GM18502 (cell line): ENCODE results near the gene BRF1.
A peak's percentile ranks its signal among the peaks of the same experiment; 100 is the strongest.

Experiments
- ATAC-seq: cut with Tn5 transposase; IDR thresholded peaks from one replicate; pipeline ENCODE4 v1.9.1; 2021; ENCODE audit warnings: mild to moderate bottlenecking; ENCODE audit not compliant: unreplicated experiment, poor library complexity

The BRF1 gene

GRCh38 chr14:105272623-105273022 is 28.2 kb downstream of the BRF1 start:
- ATAC-seq, result no peak

- ATAC-seq, result no peak
Measured at GRCh38 chr14:105271224-105271890, 29.4 kb downstream of the BRF1 start.

- ATAC-seq, result no peak
Measured at GRCh38 chr14:105269405-105269804, 31.4 kb downstream of the BRF1 start.

- ATAC-seq, result no peak
Measured at GRCh38 chr14:105268736-105269354, 32.0 kb downstream of the BRF1 start.

GRCh38 chr14:105267820-105268548 is 32.8 kb downstream of the BRF1 start:
- no peak for ATAC-seq

GRCh38 chr14:105261781-105262180 is 39.0 kb downstream of the BRF1 start:
- no peak for ATAC-seq

- no peak for ATAC-seq
Measured at GRCh38 chr14:105260959-105261358, 39.8 kb downstream of the BRF1 start.

- ATAC-seq, result no peak
Measured at GRCh38 chr14:105258846-105259245, 42.0 kb downstream of the BRF1 start.

- ATAC-seq, result no peak
Measured at GRCh38 chr14:105257464-105257863, 43.3 kb downstream of the BRF1 start.

- no peak for ATAC-seq
Measured at GRCh38 chr14:105256292-105256960, 44.4 kb downstream of the BRF1 start.

- ATAC-seq, result no peak
Measured at GRCh38 chr14:105255021-105255507, 45.7 kb downstream of the BRF1 start.

GRCh38 chr14:105253329-105253682 is 47.5 kb downstream of the BRF1 start:
- no peak for ATAC-seq

- no peak for ATAC-seq
Measured at GRCh38 chr14:105252552-105253328, 48.1 kb downstream of the BRF1 start.

- no peak for ATAC-seq
Measured at GRCh38 chr14:105251920-105252319, 48.9 kb downstream of the BRF1 start.

- ATAC-seq, result no peak
Measured at GRCh38 chr14:105250986-105251385, 49.8 kb downstream of the BRF1 start.

- ATAC-seq, result no peak
Measured at GRCh38 chr14:105250008-105250366, 50.8 kb downstream of the BRF1 start.

- no peak for ATAC-seq
Measured at GRCh38 chr14:105249182-105250007, 51.4 kb downstream of the BRF1 start.

- peak; percentile 90 for ATAC-seq
Measured at GRCh38 chr14:105248368-105249181, 52.2 kb downstream of the BRF1 start, which contains the start of gene BTBD6. TSS of gene BTBD6 (plus strand) at chr14:105248533. CDS start at chr14:105248712, 179 bp downstream.
